Peyer's patch (tissue), 4 donors: ENCODE measurements around the gene GRPEL1. TPM values are rescaled to one million over a fixed set of nuclear protein-coding genes. Genes with fewer than 3 reads are reported as not detected.

Source experiments
- DNase-seq, 3 donors: peaks; one replicate each; pipeline ENCODE4 v3.0.0-alpha.2; 2017 to 2019
- H3K27ac ChIP-seq, 4 donors: fragments of 200-600 bp; sonication (generic); one replicate each; pipeline ENCODE4 v1.5.1; 2016 to 2019
- H3K27me3 ChIP-seq, 2 donors: fragments of 200-600 bp; sonication (generic); one replicate each; pipeline ENCODE4 v1.5.1; 2019
- H3K36me3 ChIP-seq, 3 donors: fragments of 200-600 bp; sonication (generic); one replicate each; pipeline ENCODE4 v1.5.1; 2016 to 2019
- H3K4me1 ChIP-seq, 4 donors: fragments of 200-600 bp; sonication (generic); one replicate each; pipeline ENCODE4 v1.5.1; 2016 to 2019
- H3K4me3 ChIP-seq, 4 donors: fragments of 200-600 bp; sonication (generic); 1 replicate in 3 of 4; 2 replicates in 1 of 4; pipeline ENCODE4 v1.5.1; 2016 to 2019; ENCODE audit warnings: mild to moderate bottlenecking in 1 of 4
- H3K9me3 ChIP-seq, 4 donors: fragments of 200-600 bp; sonication (generic); one replicate each; pipeline ENCODE4 v1.5.1; 2016 to 2019; ENCODE audit warnings: mild to moderate bottlenecking in 1 of 4
- CTCF ChIP-seq, 6 experiments: fragments of 450-650 bp in 4 of 6; fragments of 200-600 bp in 2 of 6; sonication (generic) in 1 of 6; IDR thresholded peaks; one replicate each; pipeline ENCODE4 v1.5.1; 2017 to 2019; ENCODE audit warnings: antibody characterized with exemption in 6 of 6, mild to moderate bottlenecking in 3 of 6, moderate library complexity in 1 of 6
- POLR2A ChIP-seq, 2 donors: fragments of 450-650 bp; IDR thresholded peaks; one replicate each; pipeline ENCODE4 v1.5.1; 2017; ENCODE audit warnings: antibody characterized with exemption in 2 of 2, mild to moderate bottlenecking in 2 of 2, moderate library complexity in 2 of 2
- total RNA-seq, 4 donors: library from RNA; depleted of rRNA; stranded (reverse); fragments of >200 nt; gene quantifications; one replicate each; pipeline ENCODE4 v1.1.0, GENCODE V29; 2016

Gene GRPEL1
- total RNA-seq, 4 donors from 2014 or later, result 13.2 to 35.4 (median 17.8) TPM

GRCh38 chr4:7045961-7046921 lies 21.6 kb downstream of the GRPEL1 start:
- H3K4me1 ChIP-seq, result peaks cover 4 to 40% (median 27%) of the 10 kb centered on the region in 4 donors
- no peaks in the 10 kb centered on the region for H3K27me3 ChIP-seq
- peaks cover 0 to 5% (median 0%) of the 10 kb centered on the region in 3 donors for H3K36me3 ChIP-seq
- peak in 2 of 3 donors; percentile 56 to 64 for DNase-seq
- peak overlapping the region in 1 of 4 donors; percentile 4 for H3K4me3 ChIP-seq
- no peaks in the 10 kb centered on the region for H3K9me3 ChIP-seq
- peak overlapping the region in 1 of 4 donors; percentile 29 for H3K27ac ChIP-seq
- no peak for TF ChIP-seq CTCF (IDR thresholded peaks at IDR 0.05)

GRCh38 chr4:7045553-7045952 lies 22.3 kb downstream of the GRPEL1 start:
- Histone ChIP-seq H3K4me3 (peak overlapping the region in 1 of 4 donors; percentile 100), H3K4me1 (peaks cover 4 to 41% (median 28%) of the 10 kb centered on the region in 4 donors), H3K27me3 (no peaks in the 10 kb centered on the region), H3K27ac (peak overlapping the region in 1 of 4 donors; percentile 29), H3K36me3 (peaks cover 0 to 5% (median 0%) of the 10 kb centered on the region in 3 donors), H3K9me3 (no peaks in the 10 kb centered on the region)
- TF ChIP-seq POLR2A (IDR thresholded peaks at IDR 0.05) (no peak), CTCF (IDR thresholded peaks at IDR 0.05) (no peak)
- no peak for DNase-seq

GRCh38 chr4:7044137-7044930 lies 23.5 kb downstream of the GRPEL1 start:
- DNase-seq, result no peak
- Histone ChIP-seq H3K4me1 (peaks cover 4 to 41% (median 28%) of the 10 kb centered on the region in 4 donors), H3K4me3 (peak overlapping the region; percentile 91 to 100 (median 96)), H3K27ac (peak overlapping the region; percentile 88 to 94 (median 90)), H3K27me3 (no peaks in the 10 kb centered on the region), H3K36me3 (peaks cover 0 to 5% (median 0%) of the 10 kb centered on the region in 3 donors), H3K9me3 (no peaks in the 10 kb centered on the region)
- TF ChIP-seq POLR2A (IDR thresholded peaks at IDR 0.05), result no peak
- TF ChIP-seq CTCF (IDR thresholded peaks at IDR 0.05), result no peak

- peak; percentile 49 to 77 (median 72) for DNase-seq
- Histone ChIP-seq H3K27me3 (no peaks in the 10 kb centered on the region), H3K9me3 (no peaks in the 10 kb centered on the region), H3K4me1 (peaks cover 4 to 41% (median 28%) of the 10 kb centered on the region in 4 donors), H3K36me3 (peaks cover 0 to 1% (median 0%) of the 10 kb centered on the region in 3 donors), H3K27ac (peak within 1 kb of the TSS; percentile 88 to 94 (median 90)), H3K4me3 (peak within 1 kb of the TSS; percentile 91 to 100 (median 96))
- TF ChIP-seq POLR2A (IDR thresholded peaks at IDR 0.05), result peak; percentile 42 to 54
- TF ChIP-seq CTCF (IDR thresholded peaks at IDR 0.05), result no peak
Measured at GRCh38 chr4:7043284-7044136, 24.4 kb downstream of the GRPEL1 start, which contains the start of gene TADA2B. Gene TADA2B (plus strand): TSS chr4:7043372. CDS start chr4:7043580, 208 bp downstream.
